ENCODE measurements around the gene PAX8. TPM values are rescaled to one million over a fixed set of nuclear protein-coding genes. Genes with fewer than 3 reads are reported as not detected.
"Not testable (repeated sequence)": the region's sequence is repeated elsewhere in the genome, so short reads cannot be mapped to it uniquely, and the experiment has no call there.

PAX8 gene
- total RNA-seq, 2 experiments from 2014 or later, result 1.6 to 2.6 TPM

- Histone ChIP-seq H3K79me2 (ENCODE audit: insufficient read depth, low read depth, low read length) (no peaks in the 10 kb centered on the region), H3K4me3 (ENCODE audit: low read depth, low read length, poor library complexity, severe bottlenecking) (no peak overlapping the region), H3K4me2 (ENCODE audit: low read length) (no peak overlapping the region), H3K9me2 (ENCODE audit: insufficient read depth, low read length) (no peaks in the 10 kb centered on the region), H3K4me1 (ENCODE audit: insufficient read depth, low read length, poor library complexity, severe bottlenecking) (no peaks in the 10 kb centered on the region), H3K27ac (ENCODE audit: low read depth, low read length, poor library complexity, severe bottlenecking) (no peak overlapping the region), H4K20me1 (ENCODE audit: insufficient read depth, low read length) (no peaks in the 10 kb centered on the region), H3K36me3 (ENCODE audit: insufficient read depth, low read length) (no peaks in the 10 kb centered on the region), H2AFZ (ENCODE audit: low read length) (no peak overlapping the region), H3K9me3 (ENCODE audit: low read length) (no peaks in the 10 kb centered on the region)
- no peak for DNase-seq (ENCODE audit: low spot score)
- ChIA-PET POLR2A (no interaction called here), CTCF (ENCODE audit: unreplicated experiment) (no interaction called here)
- intact Hi-C loops (cut with micrococcal nuclease; ENCODE audit: unreplicated experiment), result no loop called here
- BruUV-seq (replicated peaks), result no TSS peak
- TF ChIP-seq EZH2phosphoT487 (IDR thresholded peaks at IDR 0.05; ENCODE audit: borderline replicate concordance, low read depth, low read length), result no peak
- TF ChIP-seq, protein P1, sequence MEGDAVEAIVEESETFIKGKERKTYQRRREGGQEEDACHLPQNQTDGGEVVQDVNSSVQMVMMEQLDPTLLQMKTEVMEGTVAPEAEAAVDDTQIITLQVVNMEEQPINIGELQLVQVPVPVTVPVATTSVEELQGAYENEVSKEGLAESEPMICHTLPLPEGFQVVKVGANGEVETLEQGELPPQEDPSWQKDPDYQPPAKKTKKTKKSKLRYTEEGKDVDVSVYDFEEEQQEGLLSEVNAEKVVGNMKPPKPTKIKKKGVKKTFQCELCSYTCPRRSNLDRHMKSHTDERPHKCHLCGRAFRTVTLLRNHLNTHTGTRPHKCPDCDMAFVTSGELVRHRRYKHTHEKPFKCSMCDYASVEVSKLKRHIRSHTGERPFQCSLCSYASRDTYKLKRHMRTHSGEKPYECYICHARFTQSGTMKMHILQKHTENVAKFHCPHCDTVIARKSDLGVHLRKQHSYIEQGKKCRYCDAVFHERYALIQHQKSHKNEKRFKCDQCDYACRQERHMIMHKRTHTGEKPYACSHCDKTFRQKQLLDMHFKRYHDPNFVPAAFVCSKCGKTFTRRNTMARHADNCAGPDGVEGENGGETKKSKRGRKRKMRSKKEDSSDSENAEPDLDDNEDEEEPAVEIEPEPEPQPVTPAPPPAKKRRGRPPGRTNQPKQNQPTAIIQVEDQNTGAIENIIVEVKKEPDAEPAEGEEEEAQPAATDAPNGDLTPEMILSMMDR (conservative IDR thresholded peaks at IDR 0.05; ENCODE audit: low read length), result no peak
These were observed 21.6 kb upstream of the PAX8 start for GRCh38 chr2:113300281-113300680.

DNA sequence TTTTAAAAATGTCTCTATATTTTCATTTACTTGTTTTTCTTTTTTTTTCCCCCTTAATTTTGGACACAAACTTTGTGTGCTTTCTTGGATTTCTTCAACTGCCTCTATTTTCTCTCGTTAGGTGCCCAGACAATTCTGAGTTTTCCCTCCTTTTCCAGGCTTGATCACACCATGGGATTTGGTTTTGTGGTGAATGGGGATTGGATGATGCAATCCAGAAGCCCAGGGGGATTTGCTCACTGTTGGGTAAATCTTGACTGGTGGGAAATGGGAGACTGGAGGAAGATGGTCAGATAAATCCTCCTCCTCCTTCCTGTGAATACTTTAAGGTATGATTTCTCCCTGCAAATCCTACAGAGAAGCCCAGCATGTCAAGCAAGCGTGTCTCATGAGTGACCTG is 19.5 kb upstream of the PAX8 start:
- Histone ChIP-seq H3K79me2 (ENCODE audit: insufficient read depth, low read depth, low read length) (no peaks in the 10 kb centered on the region), H3K9me2 (ENCODE audit: insufficient read depth, low read length) (no peaks in the 10 kb centered on the region), H2AFZ (ENCODE audit: low read length) (no peak overlapping the region), H3K4me2 (ENCODE audit: low read length) (no peak overlapping the region), H4K20me1 (ENCODE audit: insufficient read depth, low read length) (no peaks in the 10 kb centered on the region), H3K36me3 (ENCODE audit: insufficient read depth, low read length) (no peaks in the 10 kb centered on the region), H3K27ac (ENCODE audit: low read depth, low read length, poor library complexity, severe bottlenecking) (no peak overlapping the region), H3K4me3 (ENCODE audit: low read depth, low read length, poor library complexity, severe bottlenecking) (no peak overlapping the region), H3K4me1 (ENCODE audit: insufficient read depth, low read length, poor library complexity, severe bottlenecking) (no peaks in the 10 kb centered on the region), H3K9me3 (ENCODE audit: low read length) (no peaks in the 10 kb centered on the region)
- BruUV-seq (replicated peaks), result no TSS peak
- POLR2A ChIA-PET, result no interaction called here
- CTCF ChIA-PET (ENCODE audit: unreplicated experiment), result no interaction called here
- no peak for TF ChIP-seq EZH2phosphoT487 (IDR thresholded peaks at IDR 0.05; ENCODE audit: borderline replicate concordance, low read depth, low read length)
- TF ChIP-seq, protein P1 (conservative IDR thresholded peaks at IDR 0.05; ENCODE audit: low read length), result no peak
- intact Hi-C loops (cut with micrococcal nuclease; ENCODE audit: unreplicated experiment), result no loop called here
- DNase-seq (ENCODE audit: low spot score), result no peak

- intact Hi-C loops (cut with micrococcal nuclease; ENCODE audit: unreplicated experiment), result not testable (repeated sequence)
- peak; percentile 38 for DNase-seq (ENCODE audit: low spot score)
These were observed 18.9 kb upstream of the PAX8 start for GRCh38 chr2:113297590-113297989.

More at GRCh38 chr2:113297590-113297989, 18.9 kb upstream of the PAX8 start:
- CTCF ChIA-PET (ENCODE audit: unreplicated experiment); H3K79me2 ChIP-seq (ENCODE audit: insufficient read depth, low read depth, low read length); H3K4me3 ChIP-seq (ENCODE audit: low read depth, low read length, poor library complexity, severe bottlenecking); H3K9me3 ChIP-seq (ENCODE audit: low read length); H3K36me3 ChIP-seq (ENCODE audit: insufficient read depth, low read length); POLR2A ChIA-PET; H2AFZ ChIP-seq (ENCODE audit: low read length); H3K9me2 ChIP-seq (ENCODE audit: insufficient read depth, low read length); H3K27ac ChIP-seq (ENCODE audit: low read depth, low read length, poor library complexity, severe bottlenecking); H3K4me2 ChIP-seq (ENCODE audit: low read length); H4K20me1 ChIP-seq (ENCODE audit: insufficient read depth, low read length); BruUV-seq (replicated peaks); H3K4me1 ChIP-seq (ENCODE audit: insufficient read depth, low read length, poor library complexity, severe bottlenecking): not testable (repeated sequence)
- TF ChIP-seq, protein P1 (conservative IDR thresholded peaks at IDR 0.05; ENCODE audit: low read length), result peak; percentile 61
